HG02588 (cell line): ENCODE data around the gene SBF2.

Experiments used
- ATAC-seq: cut with Tn5 transposase; IDR thresholded peaks from one replicate; pipeline ENCODE4 v1.9.1; 2021; ENCODE audit warnings: mild to moderate bottlenecking, moderate library complexity; ENCODE audit not compliant: unreplicated experiment

The SBF2 gene

GRCh38 chr11:9736365-9736764, 557.7 kb downstream of the SBF2 start:
- ATAC-seq: no peak

- ATAC-seq: no peak
These were observed 558.1 kb downstream of the SBF2 start for GRCh38 chr11:9735919-9736318.

GRCh38 chr11:9735236-9735635, 558.8 kb downstream of the SBF2 start:
- ATAC-seq: no peak

- no peak for ATAC-seq
These were observed 560.8 kb downstream of the SBF2 start for GRCh38 chr11:9733212-9733611.

- no peak for ATAC-seq
These were observed 561.6 kb downstream of the SBF2 start for GRCh38 chr11:9732453-9732852.

- no peak for ATAC-seq
These were observed 562.8 kb downstream of the SBF2 start for GRCh38 chr11:9731256-9731655.
